ENCODE data around the gene PPP1R1C. TPM values are rescaled to one million over a fixed set of nuclear protein-coding genes. Genes with fewer than 3 reads are reported as not detected.

Gene PPP1R1C
- total RNA-seq, 1 experiment from 2014 or later: 2.0 TPM

GRCh38 chr2:182047544-182047943, 61.9 kb downstream of the PPP1R1C start:
- DNase-seq (ENCODE audit: low read depth, low spot score): no peak
- in situ Hi-C loops (cut with HindIII; ENCODE audit: low pct_unique_long_range_greater_than_20kb, low sequenced_read_pairs): no loop called here

- no peak for DNase-seq (ENCODE audit: low read depth, low spot score)
- in situ Hi-C loops (cut with HindIII; ENCODE audit: low pct_unique_long_range_greater_than_20kb, low sequenced_read_pairs): no loop called here
These were observed 62.4 kb downstream of the PPP1R1C start for GRCh38 chr2:182048088-182048487.

DNA sequence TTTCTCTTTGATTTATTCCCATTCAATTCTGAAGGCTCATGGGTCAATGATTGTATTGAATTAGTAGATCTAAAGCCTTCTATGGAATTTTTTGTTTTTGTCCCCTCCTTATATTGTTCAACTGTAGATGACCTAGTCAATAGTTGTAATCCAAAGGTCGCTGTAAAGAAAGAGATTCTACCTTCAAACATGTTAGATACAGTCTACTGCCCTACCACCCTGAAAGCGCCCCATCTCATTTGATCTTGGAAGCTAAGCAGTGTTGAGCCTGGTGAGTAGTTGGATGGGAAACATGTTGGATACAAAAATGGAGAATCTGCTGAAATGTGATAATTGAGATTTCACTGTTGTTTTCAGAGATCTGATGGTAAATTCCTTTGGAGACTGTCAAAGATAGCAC, 63.0 kb downstream of the PPP1R1C start:
- DNase-seq (ENCODE audit: low read depth, low spot score): no peak
- in situ Hi-C loops (cut with HindIII; ENCODE audit: low pct_unique_long_range_greater_than_20kb, low sequenced_read_pairs): no loop called here

GRCh38 chr2:182049372-182050148, 63.9 kb downstream of the PPP1R1C start:
- in situ Hi-C loops (cut with HindIII; ENCODE audit: low pct_unique_long_range_greater_than_20kb, low sequenced_read_pairs): no loop called here

DNA sequence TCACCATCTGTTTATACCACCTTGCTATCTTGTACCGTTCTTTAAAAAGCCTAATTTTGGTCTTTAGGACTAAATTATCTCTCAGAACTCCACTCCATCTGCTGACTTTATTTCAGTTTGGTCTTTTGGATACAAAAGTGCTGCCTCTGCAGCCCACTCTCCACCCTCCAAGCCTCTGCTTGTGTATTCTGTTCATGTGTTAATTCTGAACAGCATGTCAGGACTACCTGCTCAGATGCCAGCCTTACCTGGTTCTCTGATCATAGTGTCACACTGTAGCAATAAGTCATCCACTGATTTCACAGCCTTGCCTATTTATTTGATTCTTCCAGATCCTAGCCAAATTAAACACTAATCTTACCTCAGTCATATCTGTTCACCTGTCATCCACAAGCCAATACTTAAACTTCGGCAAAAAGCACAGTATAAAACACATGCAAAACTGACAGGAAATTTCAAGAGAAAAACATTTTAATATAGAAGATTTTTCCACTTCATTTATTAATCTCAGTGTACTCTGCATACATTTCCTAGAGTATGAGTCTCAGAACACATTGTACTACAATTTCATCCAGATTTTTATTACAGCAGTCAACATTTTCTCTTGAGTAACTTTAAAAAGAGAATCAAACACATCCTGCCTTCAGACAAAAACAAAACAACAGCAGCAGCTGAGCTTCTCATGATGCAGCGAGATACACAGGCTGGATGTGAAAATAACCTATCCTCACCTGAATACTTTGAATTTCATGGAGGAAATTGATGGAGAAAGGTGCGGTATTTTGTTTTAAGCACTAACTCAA, 64.9 kb downstream of the PPP1R1C start:
- no peak for DNase-seq (ENCODE audit: low read depth, low spot score)
- in situ Hi-C loops (cut with HindIII; ENCODE audit: low pct_unique_long_range_greater_than_20kb, low sequenced_read_pairs): no loop called here

More at GRCh38 chr2:182049372-182050148, 63.9 kb downstream of the PPP1R1C start:
- DNase-seq (ENCODE audit: low read depth, low spot score): no peak

DNA sequence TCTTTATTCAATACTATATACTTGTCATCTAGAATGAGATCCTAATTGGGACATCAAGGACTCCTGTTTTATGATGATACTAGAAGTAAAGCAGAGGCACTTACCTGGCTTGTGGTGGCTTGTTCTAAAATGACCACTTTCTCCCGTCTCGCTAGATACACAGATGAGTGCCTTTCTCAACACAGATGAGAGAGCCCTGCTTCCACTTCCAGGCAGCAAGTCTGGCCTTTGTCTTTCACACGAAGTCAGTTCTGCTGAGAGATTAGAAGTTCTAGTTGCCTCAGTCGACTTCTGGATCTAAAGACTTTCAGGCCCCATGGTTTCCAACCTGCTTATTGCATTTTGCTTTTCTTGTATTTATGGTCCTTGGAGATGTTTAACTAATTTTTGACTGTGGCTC, 70.3 kb downstream of the PPP1R1C start:
- DNase-seq (ENCODE audit: low read depth, low spot score): no peak
- in situ Hi-C loops (cut with HindIII; ENCODE audit: low pct_unique_long_range_greater_than_20kb, low sequenced_read_pairs): no loop called here

- in situ Hi-C loops (cut with HindIII; ENCODE audit: low pct_unique_long_range_greater_than_20kb, low sequenced_read_pairs): no loop called here
- no peak for DNase-seq (ENCODE audit: low read depth, low spot score)
These were observed 71.3 kb downstream of the PPP1R1C start for GRCh38 chr2:182057002-182057401.

DNA sequence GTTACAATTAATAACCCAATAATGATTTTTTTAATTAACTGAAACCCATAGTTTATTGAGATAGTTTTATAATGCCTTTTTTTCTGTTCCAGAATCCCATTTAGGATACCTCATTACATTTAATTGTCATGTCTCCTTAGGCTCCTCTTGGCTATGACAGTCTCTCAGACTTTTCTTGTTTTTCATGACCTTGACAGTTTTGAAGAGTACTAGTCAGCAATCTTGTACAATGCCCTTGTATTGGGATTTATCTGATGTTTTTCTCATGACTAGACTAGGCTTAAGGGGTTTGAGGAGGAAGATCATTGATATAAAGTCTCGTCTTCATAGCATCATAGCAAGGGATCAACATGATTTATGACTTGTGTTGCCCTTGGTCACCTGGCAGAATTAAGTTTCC, 72.4 kb downstream of the PPP1R1C start:
- in situ Hi-C loops (cut with HindIII; ENCODE audit: low pct_unique_long_range_greater_than_20kb, low sequenced_read_pairs): no loop called here

GRCh38 chr2:182061739-182062138, 76.1 kb downstream of the PPP1R1C start:
- in situ Hi-C loops (cut with HindIII; ENCODE audit: low pct_unique_long_range_greater_than_20kb, low sequenced_read_pairs): no loop called here
- DNase-seq (ENCODE audit: low read depth, low spot score): no peak

More for the DNA sequence above, 72.4 kb downstream of the PPP1R1C start:
- no peak for DNase-seq (ENCODE audit: low read depth, low spot score)

GRCh38 chr2:182062329-182062972, 76.8 kb downstream of the PPP1R1C start:
- no peak for DNase-seq (ENCODE audit: low read depth, low spot score)
- in situ Hi-C loops (cut with HindIII; ENCODE audit: low pct_unique_long_range_greater_than_20kb, low sequenced_read_pairs): no loop called here

- no peak for DNase-seq (ENCODE audit: low read depth, low spot score)
- in situ Hi-C loops (cut with HindIII; ENCODE audit: low pct_unique_long_range_greater_than_20kb, low sequenced_read_pairs): no loop called here
These were observed 78.5 kb downstream of the PPP1R1C start for GRCh38 chr2:182064019-182064778.

- in situ Hi-C loops (cut with HindIII; ENCODE audit: low pct_unique_long_range_greater_than_20kb, low sequenced_read_pairs): no loop called here
- DNase-seq (ENCODE audit: low read depth, low spot score): no peak
These were observed 80.9 kb downstream of the PPP1R1C start for GRCh38 chr2:182066400-182067087.

GRCh38 chr2:182067393-182067792, 81.7 kb downstream of the PPP1R1C start:
- in situ Hi-C loops (cut with HindIII; ENCODE audit: low pct_unique_long_range_greater_than_20kb, low sequenced_read_pairs): no loop called here
- DNase-seq (ENCODE audit: low read depth, low spot score): no peak

DNA sequence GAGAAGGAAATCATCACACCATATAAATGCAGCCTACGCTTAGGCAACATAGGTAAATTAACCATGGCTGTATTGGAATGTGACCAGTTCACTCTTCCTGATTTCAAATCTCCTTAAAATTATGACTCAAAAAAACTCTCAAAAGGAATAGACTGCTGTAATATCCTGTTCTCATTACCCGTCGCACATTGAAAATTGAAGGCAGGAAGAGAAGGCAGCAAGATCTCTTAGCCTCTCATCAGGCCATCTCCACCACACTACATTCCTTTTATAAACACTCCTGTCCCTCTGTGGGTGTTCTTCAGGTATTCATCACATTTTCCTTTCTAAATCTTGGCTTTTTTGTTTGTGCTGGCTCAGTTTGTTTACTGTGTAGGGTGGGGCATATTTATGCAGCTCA, 83.2 kb downstream of the PPP1R1C start:
- in situ Hi-C loops (cut with HindIII; ENCODE audit: low pct_unique_long_range_greater_than_20kb, low sequenced_read_pairs): no loop called here
- DNase-seq (ENCODE audit: low read depth, low spot score): no peak

GRCh38 chr2:182069416-182069815, 83.8 kb downstream of the PPP1R1C start:
- no peak for DNase-seq (ENCODE audit: low read depth, low spot score)
- in situ Hi-C loops (cut with HindIII; ENCODE audit: low pct_unique_long_range_greater_than_20kb, low sequenced_read_pairs): no loop called here

- in situ Hi-C loops (cut with HindIII; ENCODE audit: low pct_unique_long_range_greater_than_20kb, low sequenced_read_pairs): no loop called here
- DNase-seq (ENCODE audit: low read depth, low spot score): no peak
These were observed 84.3 kb downstream of the PPP1R1C start for GRCh38 chr2:182069908-182070307.

DNA sequence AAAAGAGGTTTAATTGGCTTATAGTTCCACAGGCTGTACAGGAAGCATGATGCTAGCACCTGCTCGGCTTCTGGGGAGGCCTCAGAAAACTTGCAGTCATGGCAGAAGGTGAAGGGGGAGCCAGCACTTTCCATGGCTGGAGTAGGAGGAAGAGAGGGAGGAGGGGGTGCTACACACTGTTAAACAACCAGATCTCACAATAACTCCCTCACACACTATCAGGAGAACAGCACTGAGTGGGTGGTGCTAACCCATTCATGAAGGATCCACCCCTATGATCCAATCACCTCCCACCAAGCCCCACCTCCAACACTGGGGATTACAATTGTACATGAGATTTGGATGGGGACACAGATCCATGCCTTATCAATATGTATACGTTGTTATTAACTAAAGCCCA, 85.1 kb downstream of the PPP1R1C start:
- DNase-seq (ENCODE audit: low read depth, low spot score): no peak
- in situ Hi-C loops (cut with HindIII; ENCODE audit: low pct_unique_long_range_greater_than_20kb, low sequenced_read_pairs): no loop called here
